Astrocyte of the hippocampus (primary cell): Measurements from ENCODE around the gene DIS3L.
"Not testable (repeated sequence)": the region's sequence is repeated elsewhere in the genome, so short reads cannot be mapped to it uniquely, and the experiment has no call there.

Source experiments
- DNase-seq: peaks from one replicate; pipeline ENCODE4 v3.0.0; 2011; ENCODE audit warnings: low read depth, low spot score

DIS3L gene

GRCh38 chr15:66310786-66311185 is 17.4 kb downstream of the DIS3L start:
- DNase-seq = no peak

GRCh38 chr15:66312144-66312543 is 18.8 kb downstream of the DIS3L start:
- DNase-seq = no peak

- no peak for DNase-seq
Measured at GRCh38 chr15:66323312-66323928, 30.1 kb downstream of the DIS3L start.

GRCh38 chr15:66326051-66326450 is 32.7 kb downstream of the DIS3L start:
- no peak for DNase-seq

- no peak for DNase-seq
Measured at GRCh38 chr15:66327736-66328135, 34.4 kb downstream of the DIS3L start.

- DNase-seq = no peak
Measured at GRCh38 chr15:66328771-66329170, 35.4 kb downstream of the DIS3L start.

GRCh38 chr15:66348530-66348929 is 55.2 kb downstream of the DIS3L start:
- not testable (repeated sequence) for DNase-seq

- DNase-seq = no peak
Measured at GRCh38 chr15:66356077-66356358, 62.6 kb downstream of the DIS3L start.

- DNase-seq = peak; percentile 98
Measured at GRCh38 chr15:66356359-66357236, 63.2 kb downstream of the DIS3L start, which contains the start of gene TIPIN. Gene TIPIN, minus strand, starts transcription at chr15:66356685. Its CDS starts 3,738 bp downstream, at chr15:66352947.

GRCh38 chr15:66359740-66360139 is 66.4 kb downstream of the DIS3L start:
- DNase-seq = no peak

- not testable (repeated sequence) for DNase-seq
Measured at GRCh38 chr15:66361745-66362460, 68.5 kb downstream of the DIS3L start.

GRCh38 chr15:66362776-66363175 is 69.4 kb downstream of the DIS3L start:
- no peak for DNase-seq

GRCh38 chr15:66364944-66365528 is 71.7 kb downstream of the DIS3L start:
- DNase-seq = no peak

GRCh38 chr15:66369773-66370651 is 76.6 kb downstream of the DIS3L start:
- peak; percentile 23 for DNase-seq

GRCh38 chr15:66374179-66374578 is 80.8 kb downstream of the DIS3L start:
- no peak for DNase-seq

GRCh38 chr15:66378814-66379430 is 85.6 kb downstream of the DIS3L start:
- no peak for DNase-seq

GRCh38 chr15:66381376-66381775 is 88.0 kb downstream of the DIS3L start:
- not testable (repeated sequence) for DNase-seq
